HL-60 (cell line): Measurements from ENCODE around the gene UBE2S.

Experiments
- DNase-seq, 2 experiments: peaks; one replicate each; pipeline ENCODE4 v3.0.0-alpha.2; 2010 to 2020; ENCODE audit warnings: low read depth in 1 of 2, low spot score in 1 of 2
- H3K27ac ChIP-seq: fragments of 250-450 bp; sonication (Bioruptor Pico); replicated peaks from 2 replicates; pipeline ENCODE4 v1.5.1; 2020; ENCODE audit warnings: mild to moderate bottlenecking, moderate library complexity
- H3K27me3 ChIP-seq: fragments of 250-450 bp; sonication (Bioruptor Pico); 2 replicates; pipeline ENCODE4 v1.5.1; 2021; ENCODE audit warnings: mild to moderate bottlenecking, moderate library complexity; ENCODE audit not compliant: insufficient read depth, poor library complexity, severe bottlenecking
- H3K4me3 ChIP-seq: replicated peaks from 2 replicates; pipeline ENCODE4 v1.5.1; 2011; ENCODE audit warnings: mild to moderate bottlenecking, control low read depth, low read length; ENCODE audit not compliant: insufficient read depth
- CTCF ChIP-seq: IDR thresholded peaks from one replicate; pipeline ENCODE4 v1.5.1; 2011; ENCODE audit warnings: low read length, control low read depth, inconsistent platforms; ENCODE audit not compliant: insufficient read depth
- GABPA ChIP-seq: IDR thresholded peaks from 2 replicates; pipeline ENCODE4 v1.6.1; 2012; ENCODE audit warnings: low read depth
- POLR2AphosphoS5 ChIP-seq: IDR thresholded peaks from 2 replicates; pipeline ENCODE4 v1.6.1; 2012; ENCODE audit warnings: low read depth
- REST ChIP-seq: IDR thresholded peaks from 2 replicates; pipeline ENCODE4 v1.6.1; 2012; ENCODE audit warnings: low read depth; ENCODE audit not compliant: insufficient replicate concordance
- SPI1 ChIP-seq: IDR thresholded peaks from 2 replicates; pipeline ENCODE4 v1.6.1; 2012; ENCODE audit warnings: low read depth, mild to moderate bottlenecking, borderline replicate concordance

The UBE2S gene

GRCh38 chr19:55437410-55437809 is 29.8 kb upstream of the UBE2S start:
- peak in 1 of 2 experiments; percentile 49 for DNase-seq
- TF ChIP-seq GABPA (no peak), CTCF (no peak), SPI1 (no peak), POLR2AphosphoS5 (no peak), REST (peak; percentile 98)
- Histone ChIP-seq H3K27ac (no peak overlapping the region), H3K4me3 (no peak overlapping the region), H3K27me3 (peaks cover 17% of the 10 kb centered on the region)

DNA sequence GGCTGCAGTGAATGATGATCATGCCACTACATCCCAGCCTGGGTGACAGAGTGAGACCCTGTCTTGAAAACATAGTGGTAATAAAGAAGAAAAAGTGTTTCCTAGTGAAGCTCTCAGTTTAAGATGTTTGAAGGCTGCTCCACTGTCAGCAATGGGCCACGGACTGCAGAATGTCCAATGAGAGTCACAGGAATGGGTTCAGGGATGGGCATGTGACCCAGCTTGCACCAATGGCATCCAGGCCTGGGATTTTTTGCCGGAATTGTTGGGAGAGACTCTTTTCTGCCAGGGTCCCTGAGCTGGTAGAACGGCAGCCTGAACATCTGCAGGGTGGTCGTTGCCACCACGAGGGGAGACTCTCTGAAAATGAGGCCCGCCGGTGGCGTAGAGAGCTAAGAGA is 29.3 kb upstream of the UBE2S start:
- H3K27me3 ChIP-seq, result peaks cover 15% of the 10 kb centered on the region

GRCh38 chr19:55435020-55435419 is 27.4 kb upstream of the UBE2S start:
- TF ChIP-seq POLR2AphosphoS5 (no peak), GABPA (no peak), CTCF (no peak), REST (no peak), SPI1 (no peak)
- Histone ChIP-seq H3K27ac (no peak overlapping the region), H3K4me3 (no peak overlapping the region), H3K27me3 (no peaks in the 10 kb centered on the region)
- no peak for DNase-seq

More for the DNA sequence above, 29.3 kb upstream of the UBE2S start:
- DNase-seq, result no peak
- no peak overlapping the region for H3K27ac ChIP-seq
- no peak for TF ChIP-seq REST
- TF ChIP-seq POLR2AphosphoS5, result no peak
- no peak for TF ChIP-seq CTCF
- no peak for TF ChIP-seq GABPA
- TF ChIP-seq SPI1, result no peak
- no peak overlapping the region for H3K4me3 ChIP-seq
